Measurements from ENCODE around the gene TCERG1L.
"Not testable (repeated sequence)": the region's sequence is repeated elsewhere in the genome, so short reads cannot be mapped to it uniquely, and the experiment has no call there.

The TCERG1L gene

GRCh38 chr10:131238669-131239280 is 72.7 kb downstream of the TCERG1L start:
- no peak for TF ChIP-seq CTCF (IDR thresholded peaks at IDR 0.05)
- Histone ChIP-seq H2AFZ (no peak overlapping the region), H3K27ac (no peak overlapping the region), H3K27me3 (ENCODE audit: control insufficient read depth, insufficient read depth, low read length) (no peaks in the 10 kb centered on the region), H3K9me3 (ENCODE audit: control insufficient read depth, low read length) (no peaks in the 10 kb centered on the region), H3K79me2 (peaks cover 2% of the 10 kb centered on the region), H3K4me2 (ENCODE audit: low read length) (no peak overlapping the region), H3K9ac (no peak overlapping the region), H3K36me3 (ENCODE audit: control insufficient read depth, insufficient read depth, low read length) (no peaks in the 10 kb centered on the region), H3K4me1 (peaks cover 4% of the 10 kb centered on the region), H3K4me3 (ENCODE audit: low read depth, low read length) (no peak overlapping the region)

GRCh38 chr10:131237991-131238651 is 73.4 kb downstream of the TCERG1L start:
- H3K27ac ChIP-seq = no peak overlapping the region

GRCh38 chr10:131234606-131235005 is 76.9 kb downstream of the TCERG1L start:
- not testable (repeated sequence) for H3K27me3 ChIP-seq (ENCODE audit: control insufficient read depth, insufficient read depth, low read length); H3K9ac ChIP-seq; H3K36me3 ChIP-seq (ENCODE audit: control insufficient read depth, insufficient read depth, low read length)

More at GRCh38 chr10:131237991-131238651, 73.4 kb downstream of the TCERG1L start:
- Histone ChIP-seq H3K9ac (no peak overlapping the region), H3K4me1 (peaks cover 4% of the 10 kb centered on the region), H3K4me3 (ENCODE audit: low read depth, low read length) (no peak overlapping the region), H3K79me2 (peaks cover 2% of the 10 kb centered on the region), H3K4me2 (ENCODE audit: low read length) (no peak overlapping the region), H3K36me3 (ENCODE audit: control insufficient read depth, insufficient read depth, low read length) (no peaks in the 10 kb centered on the region), H3K9me3 (ENCODE audit: control insufficient read depth, low read length) (no peaks in the 10 kb centered on the region), H3K27me3 (ENCODE audit: control insufficient read depth, insufficient read depth, low read length) (no peaks in the 10 kb centered on the region), H2AFZ (no peak overlapping the region)
- TF ChIP-seq CTCF (IDR thresholded peaks at IDR 0.05) = no peak

GRCh38 chr10:131233611-131234258 is 77.8 kb downstream of the TCERG1L start:
- H3K9me3 ChIP-seq (ENCODE audit: control insufficient read depth, low read length) = no peaks in the 10 kb centered on the region
- H3K4me1 ChIP-seq = no peaks in the 10 kb centered on the region
- no peak overlapping the region for H3K4me3 ChIP-seq (ENCODE audit: low read depth, low read length)
- no peak overlapping the region for H3K4me2 ChIP-seq (ENCODE audit: low read length)
- H3K9ac ChIP-seq = no peak overlapping the region
- H3K27me3 ChIP-seq (ENCODE audit: control insufficient read depth, insufficient read depth, low read length) = no peaks in the 10 kb centered on the region
- TF ChIP-seq CTCF (IDR thresholded peaks at IDR 0.05) = no peak
- H3K36me3 ChIP-seq (ENCODE audit: control insufficient read depth, insufficient read depth, low read length) = no peaks in the 10 kb centered on the region
- no peak overlapping the region for H3K27ac ChIP-seq
- H2AFZ ChIP-seq = no peak overlapping the region
- H3K79me2 ChIP-seq = no peaks in the 10 kb centered on the region

More at GRCh38 chr10:131234606-131235005, 76.9 kb downstream of the TCERG1L start:
- H3K9me3 ChIP-seq (ENCODE audit: control insufficient read depth, low read length); H3K27ac ChIP-seq; H3K4me1 ChIP-seq; H2AFZ ChIP-seq; H3K4me3 ChIP-seq (ENCODE audit: low read depth, low read length); H3K79me2 ChIP-seq; H3K4me2 ChIP-seq (ENCODE audit: low read length): not testable (repeated sequence)

GRCh38 chr10:131231965-131232541 is 79.5 kb downstream of the TCERG1L start:
- no peak overlapping the region for H3K4me3 ChIP-seq (ENCODE audit: low read depth, low read length)
- H3K4me1 ChIP-seq = no peaks in the 10 kb centered on the region
- no peak overlapping the region for H3K4me2 ChIP-seq (ENCODE audit: low read length)
- H3K27ac ChIP-seq = no peak overlapping the region
- no peak overlapping the region for H3K9ac ChIP-seq
- no peaks in the 10 kb centered on the region for H3K79me2 ChIP-seq
- H3K9me3 ChIP-seq (ENCODE audit: control insufficient read depth, low read length) = no peaks in the 10 kb centered on the region
- H3K27me3 ChIP-seq (ENCODE audit: control insufficient read depth, insufficient read depth, low read length) = no peaks in the 10 kb centered on the region
- H2AFZ ChIP-seq = no peak overlapping the region
- TF ChIP-seq CTCF (IDR thresholded peaks at IDR 0.05) = no peak
- no peaks in the 10 kb centered on the region for H3K36me3 ChIP-seq (ENCODE audit: control insufficient read depth, insufficient read depth, low read length)
